ENCODE data around the gene NPIPA8.
"Not testable (repeated sequence)": the region's sequence is repeated elsewhere in the genome, so short reads cannot be mapped to it uniquely, and the experiment has no call there.

DNA sequence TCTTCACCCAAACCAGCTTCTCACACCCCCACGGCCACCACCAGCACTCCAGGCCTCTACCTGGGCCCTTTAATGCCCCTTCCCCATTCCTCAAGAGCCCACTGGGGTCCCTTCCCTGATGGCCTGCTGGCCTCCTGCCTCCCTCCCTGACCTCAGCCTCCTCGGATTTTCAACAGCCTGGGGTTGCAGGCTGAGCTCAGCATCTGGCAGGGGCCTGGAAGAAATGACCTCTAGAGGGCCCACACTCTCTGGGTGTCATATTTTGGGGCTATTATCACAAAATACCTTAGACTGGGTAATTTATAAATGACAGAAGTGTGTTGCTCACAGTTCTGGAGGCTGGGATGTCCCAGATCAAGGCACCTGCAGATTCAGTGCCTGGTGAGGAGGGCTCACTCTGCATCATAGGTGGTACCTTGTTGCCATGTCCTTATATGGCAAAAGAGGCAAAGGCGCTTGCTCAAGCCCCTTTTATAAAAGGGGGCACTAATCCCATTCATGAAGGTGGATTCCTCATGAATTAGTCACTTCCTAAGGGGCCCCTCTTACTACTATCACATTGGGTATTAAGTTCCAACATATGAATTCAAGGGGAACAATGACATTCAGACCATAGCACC is 43.1 kb downstream of the NPIPA8 start:
- TF ChIP-seq, protein P1, sequence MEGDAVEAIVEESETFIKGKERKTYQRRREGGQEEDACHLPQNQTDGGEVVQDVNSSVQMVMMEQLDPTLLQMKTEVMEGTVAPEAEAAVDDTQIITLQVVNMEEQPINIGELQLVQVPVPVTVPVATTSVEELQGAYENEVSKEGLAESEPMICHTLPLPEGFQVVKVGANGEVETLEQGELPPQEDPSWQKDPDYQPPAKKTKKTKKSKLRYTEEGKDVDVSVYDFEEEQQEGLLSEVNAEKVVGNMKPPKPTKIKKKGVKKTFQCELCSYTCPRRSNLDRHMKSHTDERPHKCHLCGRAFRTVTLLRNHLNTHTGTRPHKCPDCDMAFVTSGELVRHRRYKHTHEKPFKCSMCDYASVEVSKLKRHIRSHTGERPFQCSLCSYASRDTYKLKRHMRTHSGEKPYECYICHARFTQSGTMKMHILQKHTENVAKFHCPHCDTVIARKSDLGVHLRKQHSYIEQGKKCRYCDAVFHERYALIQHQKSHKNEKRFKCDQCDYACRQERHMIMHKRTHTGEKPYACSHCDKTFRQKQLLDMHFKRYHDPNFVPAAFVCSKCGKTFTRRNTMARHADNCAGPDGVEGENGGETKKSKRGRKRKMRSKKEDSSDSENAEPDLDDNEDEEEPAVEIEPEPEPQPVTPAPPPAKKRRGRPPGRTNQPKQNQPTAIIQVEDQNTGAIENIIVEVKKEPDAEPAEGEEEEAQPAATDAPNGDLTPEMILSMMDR (IDR thresholded peaks at IDR 0.05; ENCODE audit: low read depth, low read length): not testable (repeated sequence)
- not testable (repeated sequence) for TF ChIP-seq EZH2phosphoT487 (IDR thresholded peaks at IDR 0.05; ENCODE audit: low read depth)

All from OCI-LY3 (cell line).